Osteocyte (in vitro differentiated cells): ENCODE data around the gene ITGA11. TPM values are rescaled to one million over a fixed set of nuclear protein-coding genes. Genes with fewer than 3 reads are reported as not detected.

Experiments
- DNase-seq: peaks from one replicate; pipeline ENCODE4 v3.0.0; 2021; ENCODE audit warnings: mixed read lengths; ENCODE audit not compliant: unreplicated experiment; ENCODE audit errors: extremely low spot score
- H3K27ac Mint-ChIP-seq: one replicate; pipeline ENCODE4 v1.8.0; 2021; ENCODE audit warnings: mild to moderate bottlenecking, mixed read lengths; ENCODE audit not compliant: unreplicated experiment
- H3K27me3 Mint-ChIP-seq: one replicate; pipeline ENCODE4 v1.8.0; 2021; ENCODE audit warnings: mixed read lengths; ENCODE audit not compliant: unreplicated experiment
- H3K36me3 Mint-ChIP-seq: one replicate; pipeline ENCODE4 v1.8.0; 2021; ENCODE audit warnings: mixed read lengths; ENCODE audit not compliant: unreplicated experiment
- H3K4me1 Mint-ChIP-seq: one replicate; pipeline ENCODE4 v1.8.0; 2021; ENCODE audit warnings: mixed read lengths; ENCODE audit not compliant: unreplicated experiment
- H3K4me3 Mint-ChIP-seq: one replicate; pipeline ENCODE4 v1.8.0; 2021; ENCODE audit warnings: mild to moderate bottlenecking, moderate library complexity, mixed read lengths; ENCODE audit not compliant: unreplicated experiment
- H3K9me3 Mint-ChIP-seq: one replicate; pipeline ENCODE4 v1.8.0; 2021; ENCODE audit warnings: mixed read lengths; ENCODE audit not compliant: unreplicated experiment
- CTCF ChIP-seq: fragments of 200-600 bp; sonication (generic); IDR thresholded peaks from 2 replicates; pipeline ENCODE4 v1.5.0; 2021; ENCODE audit warnings: antibody characterized with exemption, mild to moderate bottlenecking, moderate library complexity
- total RNA-seq: library from RNA; stranded (reverse); gene quantifications from 2 replicates; pipeline ENCODE4 v1.2.1, GENCODE V29; 2021

Gene ITGA11
- total RNA-seq, 1 donor from 2014 or later: 1,149 TPM

- Mint-ChIP-seq H3K27me3 (no peaks in the 10 kb centered on the region), H3K4me1 (peaks cover 35% of the 10 kb centered on the region), H3K27ac (no peak overlapping the region), H3K9me3 (peaks cover 26% of the 10 kb centered on the region), H3K4me3 (peak overlapping the region; percentile 2), H3K36me3 (peaks cover 52% of the 10 kb centered on the region)
- TF ChIP-seq CTCF: no peak
- peak; percentile 80 for DNase-seq
These were observed 41.8 kb downstream of the ITGA11 start for GRCh38 chr15:68389936-68390817.

GRCh38 chr15:68389041-68389930, 42.7 kb downstream of the ITGA11 start:
- no peaks in the 10 kb centered on the region for H3K27me3 Mint-ChIP-seq
- peak; percentile 70 for DNase-seq
- no peak overlapping the region for H3K27ac Mint-ChIP-seq
- no peak for TF ChIP-seq CTCF
- peak overlapping the region; percentile 2 for H3K4me3 Mint-ChIP-seq
- H3K9me3 Mint-ChIP-seq: peaks cover 17% of the 10 kb centered on the region
- H3K4me1 Mint-ChIP-seq: peaks cover 44% of the 10 kb centered on the region
- peaks cover 49% of the 10 kb centered on the region for H3K36me3 Mint-ChIP-seq

- Mint-ChIP-seq H3K9me3 (peaks cover 8% of the 10 kb centered on the region), H3K36me3 (peaks cover 47% of the 10 kb centered on the region), H3K4me1 (peaks cover 49% of the 10 kb centered on the region), H3K27ac (no peak overlapping the region), H3K4me3 (no peak overlapping the region), H3K27me3 (no peaks in the 10 kb centered on the region)
- peak; percentile 59 for DNase-seq
- TF ChIP-seq CTCF: no peak
These were observed 44.4 kb downstream of the ITGA11 start for GRCh38 chr15:68387381-68388143.

- H3K27me3 Mint-ChIP-seq: no peaks in the 10 kb centered on the region
- no peak overlapping the region for H3K27ac Mint-ChIP-seq
- peaks cover under 1% of the 10 kb centered on the region for H3K9me3 Mint-ChIP-seq
- no peak overlapping the region for H3K4me3 Mint-ChIP-seq
- peaks cover 46% of the 10 kb centered on the region for H3K36me3 Mint-ChIP-seq
- peaks cover 50% of the 10 kb centered on the region for H3K4me1 Mint-ChIP-seq
- no peak for DNase-seq
- TF ChIP-seq CTCF: no peak
These were observed 45.2 kb downstream of the ITGA11 start for GRCh38 chr15:68386587-68387288.
